ENCODE results near the gene RNF213. TPM values are rescaled to one million over a fixed set of nuclear protein-coding genes. Genes with fewer than 3 reads are reported as not detected.

The RNF213 gene
- total and polyA plus RNA-seq, 2 of the 8 experiments (the other 6 are each of a cell fraction or from before 2014, with no cell fraction given), result 33.8 to 62.8 TPM

DNA sequence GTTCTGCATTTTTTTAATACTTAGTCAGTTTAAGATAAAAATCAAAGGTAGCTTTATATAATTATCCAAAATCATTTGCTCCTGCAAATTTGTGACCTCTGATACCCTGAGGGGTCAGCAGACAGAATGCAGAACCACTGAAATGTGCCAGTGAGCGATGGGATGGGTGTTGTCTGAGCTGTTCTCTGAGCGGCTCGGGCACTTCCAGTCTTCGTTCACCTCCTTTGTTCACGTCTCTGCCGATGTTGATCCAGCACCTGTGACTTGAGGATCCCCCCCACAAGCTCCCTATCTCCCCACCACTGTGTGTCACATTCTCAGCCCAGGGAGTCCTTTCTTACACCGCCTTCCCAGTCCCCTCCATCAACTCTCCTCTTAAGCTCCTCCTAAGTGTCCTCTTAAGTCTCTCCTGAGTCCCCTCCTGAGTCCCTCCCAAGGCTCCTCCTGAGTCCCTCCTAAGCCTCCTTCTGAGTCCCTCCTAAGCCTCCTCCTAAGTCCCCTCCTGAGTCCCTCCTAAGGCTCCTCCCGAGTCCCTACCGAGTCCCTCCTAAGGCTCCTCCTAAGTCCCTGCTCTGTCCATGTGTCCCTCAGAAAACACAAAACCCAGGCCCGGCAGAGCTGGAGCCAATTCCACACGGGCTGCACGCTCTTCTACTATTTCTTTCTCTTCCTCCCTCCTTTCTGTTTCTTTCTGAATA is 47.5 kb downstream of the RNF213 start (continued):
- TF ChIP-seq FOSL1 (IDR thresholded peaks at IDR 0.05; ENCODE audit: insufficient read depth, low read depth, low read length) (no peak), POLR2AphosphoS5 (IDR thresholded peaks at IDR 0.05; ENCODE audit: low read depth, low read length) (no peak), BCL11A (IDR thresholded peaks at IDR 0.05; ENCODE audit: low read depth in 2 of 2, low read length in 2 of 2) (no peak), EP300 (IDR thresholded peaks at IDR 0.05; ENCODE audit: borderline replicate concordance in 1 of 2, low read depth in 2 of 2, low read length in 2 of 2) (no peak)

Measured in H1 (cell line).